Stimulated activated CD4-positive, alpha-beta T cell treated with anti-CD3 and anti-CD28 coated beads, TNF-alpha, amount 100 ng/mL, for 24 hours (primary cell): ENCODE measurements around the gene SGSM1.

Experiments
- DNase-seq, 3 experiments: peaks; one replicate each; pipeline ENCODE4 v3.0.0-alpha.2; 2020; ENCODE audit warnings: low read depth in 3 of 3

SGSM1 gene

DNA sequence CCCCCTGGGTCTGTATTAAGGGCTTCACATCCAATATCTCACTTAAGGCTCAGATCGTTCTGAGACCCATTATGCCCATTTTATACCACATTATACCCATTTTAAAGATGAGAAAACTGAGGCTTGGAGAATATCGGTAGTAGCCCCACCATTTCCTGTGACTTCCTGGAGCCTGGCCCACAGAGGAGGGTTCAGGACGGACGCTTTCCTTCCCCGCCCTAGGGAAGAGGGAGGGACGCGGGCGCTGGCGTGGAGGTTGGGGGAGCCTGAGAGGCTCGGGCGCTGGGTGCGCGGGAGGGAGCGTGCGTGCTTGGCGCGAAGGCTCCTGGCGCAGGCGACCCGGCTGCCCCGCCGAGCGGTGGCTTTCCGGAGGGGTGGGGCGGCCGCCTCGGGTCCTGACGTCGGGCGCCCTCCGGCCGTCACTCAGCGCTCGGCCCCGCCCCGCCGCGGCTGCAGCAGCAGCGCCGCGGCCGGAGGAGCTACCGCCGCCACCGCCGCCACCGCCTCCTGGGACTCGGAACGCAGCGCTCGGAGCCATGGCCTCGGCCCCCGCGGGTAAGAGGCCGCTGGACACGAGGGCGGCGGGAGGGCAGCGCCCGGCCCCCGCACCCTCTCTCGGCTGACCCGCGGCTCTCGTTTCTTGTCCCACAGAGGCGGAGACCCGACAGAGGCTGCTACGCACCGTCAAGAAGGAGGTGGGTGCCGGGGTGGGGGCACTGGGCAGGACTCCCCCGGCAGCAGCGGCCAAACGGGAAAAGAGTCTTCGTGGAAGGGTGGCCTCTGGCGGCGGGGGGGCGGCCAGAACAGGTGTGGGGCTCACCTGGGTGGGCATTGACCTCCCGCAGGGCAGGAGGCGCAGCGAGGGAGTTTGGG lies at the start of gene SGSM1:
Gene SGSM1, plus strand, starts transcription at position 422 of the 873 bp plus-strand sequence. Its CDS starts 115 bp downstream, at position 537.
- DNase-seq = peak; percentile 45 to 78 (median 65)

DNA sequence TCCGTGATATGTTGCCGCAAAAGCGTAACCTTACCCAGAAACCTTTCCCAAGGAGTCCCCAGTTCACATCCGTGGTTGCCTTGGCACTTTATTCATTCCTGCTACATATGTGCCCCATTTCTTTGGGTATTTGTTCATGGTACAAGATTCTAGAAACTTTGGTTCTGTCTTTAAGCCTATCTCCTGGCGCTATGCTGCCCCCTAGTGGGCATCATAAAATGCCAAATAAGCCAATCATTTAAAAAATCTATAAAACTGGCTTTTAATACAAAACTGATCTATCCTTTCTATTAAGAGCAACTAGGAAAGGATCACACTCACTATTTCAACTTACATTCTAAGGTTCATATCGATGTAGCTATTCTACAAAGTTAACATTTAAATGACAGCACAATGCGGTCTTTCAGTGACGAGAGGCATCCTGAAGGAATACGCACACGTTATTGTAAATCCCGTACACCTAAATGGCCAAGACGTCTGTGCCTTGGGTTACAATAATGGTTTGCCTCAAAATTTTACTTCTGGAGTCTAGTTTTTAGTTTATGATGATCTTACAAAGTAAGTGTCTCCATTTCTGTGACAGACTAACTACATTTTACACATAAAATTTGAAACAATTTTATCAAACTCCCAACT lies 47.7 kb upstream of the SGSM1 start:
- DNase-seq = peak; percentile 21 to 40 (median 31)

DNA sequence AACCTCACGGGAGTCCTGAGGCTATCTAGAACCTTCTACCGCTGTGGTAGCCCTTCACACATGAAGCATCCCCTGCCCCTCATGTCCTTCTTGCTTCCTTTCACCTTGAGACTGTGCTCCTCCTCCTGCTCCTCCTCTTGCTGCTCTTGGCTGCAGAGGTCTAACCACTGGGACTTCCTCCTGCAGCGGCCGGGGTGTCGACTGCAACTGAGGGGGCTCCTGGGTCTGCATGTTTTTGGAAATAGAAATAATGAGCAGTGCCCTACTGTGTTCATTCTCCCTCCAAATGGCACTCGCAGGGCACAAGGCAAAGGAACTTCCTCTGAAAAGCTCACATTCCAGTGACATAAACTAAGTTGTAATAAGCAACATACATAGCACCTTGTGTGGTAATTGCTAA lies 46.2 kb upstream of the SGSM1 start:
- DNase-seq = no peak

GRCh38 chr22:24760708-24761306 lies 45.2 kb upstream of the SGSM1 start:
- no peak for DNase-seq

- no peak for DNase-seq
Observed at GRCh38 chr22:24761888-24762675, 43.9 kb upstream of the SGSM1 start.

- no peak for DNase-seq
Observed at GRCh38 chr22:24763872-24764485, 42.0 kb upstream of the SGSM1 start.

- DNase-seq = no peak
Observed at GRCh38 chr22:24765166-24765565, 40.8 kb upstream of the SGSM1 start.

DNA sequence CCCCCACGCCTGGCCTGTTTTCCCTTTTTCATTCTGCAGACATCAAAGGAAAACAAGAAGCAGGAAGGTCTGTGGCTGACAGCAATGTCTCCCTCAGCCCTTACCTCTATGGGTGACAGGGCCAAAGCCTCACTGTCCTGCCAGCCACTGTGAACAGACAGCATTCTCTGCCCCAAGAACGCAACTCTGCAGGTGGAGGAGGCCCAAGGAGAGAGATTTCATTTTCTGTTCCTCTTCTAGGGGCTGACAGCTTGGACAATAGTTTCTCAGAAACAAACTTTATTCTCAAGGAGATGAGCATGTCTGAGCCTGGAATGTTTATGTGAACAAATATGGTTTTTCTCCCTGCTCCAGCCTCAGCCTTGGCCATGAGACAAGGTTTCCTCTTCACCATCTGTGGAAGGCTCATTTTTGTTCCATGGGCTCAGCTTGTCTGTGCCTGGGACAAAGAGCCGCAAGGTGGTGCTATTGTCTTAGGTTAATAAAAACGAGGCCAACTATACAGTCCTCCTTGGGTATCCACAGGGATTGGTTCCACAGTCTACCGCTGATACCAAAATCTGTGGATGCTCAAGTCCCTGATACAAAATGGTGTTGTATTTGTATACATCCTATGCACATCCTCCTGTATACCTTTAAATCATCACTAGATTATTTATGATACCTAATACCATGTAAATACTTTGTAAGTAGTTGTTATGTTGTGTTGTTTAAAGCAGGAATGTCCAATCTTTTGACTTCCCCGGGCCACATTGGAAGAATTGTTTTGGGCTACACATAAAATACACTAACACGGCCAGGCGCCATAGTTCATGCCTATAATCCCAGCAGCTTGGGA lies 37.3 kb upstream of the SGSM1 start:
- peak; percentile 4 to 34 (median 14) for DNase-seq

DNA sequence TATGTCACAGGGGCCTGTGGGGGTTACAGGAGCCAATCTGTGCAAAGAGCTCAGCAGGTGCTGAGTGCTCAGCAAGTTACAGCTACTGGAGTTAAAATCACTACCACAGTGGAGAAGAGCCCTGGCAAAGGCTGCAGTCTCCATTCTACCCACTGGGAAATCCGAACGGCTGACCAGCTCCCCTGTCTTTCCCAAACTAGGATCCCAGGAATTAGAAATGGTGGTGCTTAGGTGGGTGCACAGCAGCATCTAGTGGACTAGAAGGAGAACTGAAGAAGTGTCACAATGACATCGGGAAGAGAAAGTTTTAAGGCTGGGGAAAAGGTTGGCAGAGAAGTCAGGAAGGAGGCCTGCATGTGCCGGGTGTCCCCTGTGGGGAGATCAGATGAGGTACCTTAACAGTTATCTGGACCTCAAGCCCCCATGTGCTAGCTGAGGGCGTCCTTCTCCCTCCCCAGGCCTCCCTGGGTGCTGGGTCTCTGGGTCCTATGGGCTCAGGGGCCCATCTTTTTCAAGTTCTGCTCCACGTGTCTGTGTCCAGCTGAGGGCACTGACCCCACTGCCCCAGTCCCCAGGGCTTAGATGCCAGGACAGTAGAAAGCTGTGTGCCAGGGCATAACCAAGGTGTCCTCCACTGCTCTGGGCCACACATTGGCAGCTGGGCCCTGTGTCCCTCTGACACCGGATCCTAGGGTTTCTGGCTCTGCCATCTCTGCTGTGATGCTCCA lies 33.4 kb upstream of the SGSM1 start:
- no peak for DNase-seq

- DNase-seq = no peak
Observed at GRCh38 chr22:24775769-24776492, 30.1 kb upstream of the SGSM1 start.

GRCh38 chr22:24776525-24776924 lies 29.5 kb upstream of the SGSM1 start:
- DNase-seq = no peak

GRCh38 chr22:24789516-24789915 lies 16.5 kb upstream of the SGSM1 start:
- no peak for DNase-seq

DNA sequence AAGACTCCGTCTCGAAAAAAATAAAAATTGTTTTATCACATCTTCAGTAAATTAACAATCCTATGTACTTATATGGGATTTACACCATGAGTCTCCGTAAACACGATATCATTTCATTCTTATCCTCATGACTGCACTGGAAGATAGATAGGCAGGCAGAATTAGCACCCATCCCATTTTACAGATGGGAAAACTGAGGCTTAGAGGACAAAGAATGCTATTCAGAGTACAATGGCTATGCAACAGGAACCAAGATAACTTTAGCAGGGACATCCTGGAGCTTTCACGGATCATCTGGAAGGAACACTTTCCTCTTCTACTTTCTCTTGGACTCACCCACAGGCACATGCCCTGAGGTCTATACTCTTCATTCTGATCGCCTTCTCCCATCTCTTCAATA lies 14.6 kb upstream of the SGSM1 start:
- no peak for DNase-seq

- no peak for DNase-seq
Observed at GRCh38 chr22:24796056-24796455, 10.0 kb upstream of the SGSM1 start.

DNA sequence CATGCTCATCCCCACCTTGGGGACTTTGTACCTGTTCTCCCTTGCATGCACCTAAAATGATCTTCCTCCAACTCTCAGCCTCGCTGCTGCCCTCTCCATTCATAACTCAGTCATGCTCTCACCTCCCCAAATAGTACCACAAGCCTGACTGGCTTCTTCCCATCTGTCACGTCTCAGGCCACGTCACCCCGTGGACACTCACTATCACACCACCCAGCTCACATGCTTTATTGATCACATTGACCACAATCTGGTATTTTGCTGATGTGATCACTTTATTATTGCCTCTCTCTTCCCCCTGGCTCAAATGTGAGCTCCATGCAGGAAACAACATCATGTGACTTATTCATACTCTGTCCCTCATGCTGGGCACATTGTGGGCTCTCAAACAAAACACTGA lies 9.2 kb upstream of the SGSM1 start:
- DNase-seq = no peak

DNA sequence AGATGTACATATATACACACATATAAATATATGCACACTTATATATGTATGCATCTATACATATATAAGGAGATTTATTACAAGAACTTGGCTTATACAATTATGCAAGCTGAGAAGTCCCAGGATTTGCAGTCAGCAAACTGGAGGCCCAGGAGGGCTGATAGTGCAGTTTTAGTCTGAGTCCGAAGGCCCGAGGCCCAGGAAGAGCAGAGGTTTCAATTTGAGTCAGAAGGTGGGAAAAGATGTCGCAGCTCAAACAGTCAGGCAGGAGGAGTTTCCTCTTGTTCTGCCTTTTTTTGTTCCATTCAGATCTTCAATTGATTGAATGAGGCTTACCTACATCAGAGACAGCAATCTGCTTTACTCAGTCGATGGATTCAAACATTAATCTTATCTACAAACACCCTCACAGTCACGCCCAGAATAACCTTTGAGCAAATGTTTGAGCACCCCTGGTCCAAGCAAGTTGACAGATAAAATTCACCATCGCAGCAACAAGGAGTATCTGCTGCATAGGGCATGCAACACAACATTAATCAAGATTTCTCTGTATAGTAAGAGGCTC lies 4.0 kb upstream of the SGSM1 start:
- DNase-seq = peak in 1 of 3 experiments; percentile 22

DNA sequence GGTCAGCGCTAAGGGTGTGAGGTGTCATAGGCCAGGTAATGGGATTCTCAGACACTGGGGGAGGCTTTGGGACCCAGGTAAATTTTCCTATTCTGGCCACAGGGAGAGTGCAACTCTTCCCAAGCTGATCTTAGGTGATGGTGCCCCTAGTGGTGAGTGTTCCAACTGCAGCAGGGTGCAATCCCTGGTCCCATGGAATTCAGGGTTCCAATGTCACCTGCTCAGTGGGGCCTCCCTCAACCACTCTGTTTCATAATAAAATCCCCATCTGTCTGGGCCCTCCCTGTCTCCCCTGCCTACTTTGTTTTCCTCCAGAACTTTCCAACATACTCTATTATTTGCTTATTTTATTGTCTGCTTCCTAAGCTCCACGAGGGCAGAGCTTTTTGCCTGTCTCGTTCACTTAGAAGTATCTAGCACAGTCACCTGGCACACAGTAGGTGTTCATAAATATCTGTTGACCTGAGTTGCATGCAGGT lies 2.9 kb upstream of the SGSM1 start:
- peak; percentile 26 to 59 (median 31) for DNase-seq

- no peak for DNase-seq
Observed at GRCh38 chr22:24806663-24807001, 621 bp downstream of the SGSM1 start.
